GM12873 (cell line): Measurements from ENCODE around the gene CAPN11.

Experiments used
- CTCF ChIP-seq: IDR thresholded peaks from 2 replicates; pipeline ENCODE4 v1.5.1; 2012; ENCODE audit warnings: low read depth, mild to moderate bottlenecking, moderate library complexity, low read length, control low read depth; ENCODE audit not compliant: insufficient read depth; ENCODE audit errors: missing control alignments

CAPN11 gene

GRCh38 chr6:44176130-44176761 lies 17.6 kb downstream of the CAPN11 start:
- no peak for TF ChIP-seq CTCF

GRCh38 chr6:44176762-44177509 lies 18.3 kb downstream of the CAPN11 start:
- TF ChIP-seq CTCF: no peak

GRCh38 chr6:44177691-44178423 lies 19.2 kb downstream of the CAPN11 start:
- no peak for TF ChIP-seq CTCF

- TF ChIP-seq CTCF: no peak
Measured at GRCh38 chr6:44178424-44179071, 19.9 kb downstream of the CAPN11 start.

- TF ChIP-seq CTCF: no peak
Measured at GRCh38 chr6:44179072-44179536, 20.5 kb downstream of the CAPN11 start.

GRCh38 chr6:44179648-44180047 lies 21.0 kb downstream of the CAPN11 start:
- no peak for TF ChIP-seq CTCF
